ENCODE results near the gene ABCB11.

The ABCB11 gene

GRCh38 chr2:169029341-169029740 is 1.8 kb downstream of the ABCB11 start:
- TF ChIP-seq CTCF (IDR thresholded peaks at IDR 0.05; ENCODE audit: low read depth, low read length, missing control alignments) = no peak
- no peak overlapping the region for H3K4me3 ChIP-seq (replicated peaks; ENCODE audit: low read depth, low read length)
- no peak for DNase-seq (ENCODE audit: extremely low read depth, low read depth)

- TF ChIP-seq CTCF (IDR thresholded peaks at IDR 0.05; ENCODE audit: low read depth, low read length, missing control alignments) = no peak
- no peak for DNase-seq (ENCODE audit: extremely low read depth, low read depth)
- H3K4me3 ChIP-seq (replicated peaks; ENCODE audit: low read depth, low read length) = no peak overlapping the region
Observed at GRCh38 chr2:169027234-169027633, 3.9 kb downstream of the ABCB11 start.

DNA sequence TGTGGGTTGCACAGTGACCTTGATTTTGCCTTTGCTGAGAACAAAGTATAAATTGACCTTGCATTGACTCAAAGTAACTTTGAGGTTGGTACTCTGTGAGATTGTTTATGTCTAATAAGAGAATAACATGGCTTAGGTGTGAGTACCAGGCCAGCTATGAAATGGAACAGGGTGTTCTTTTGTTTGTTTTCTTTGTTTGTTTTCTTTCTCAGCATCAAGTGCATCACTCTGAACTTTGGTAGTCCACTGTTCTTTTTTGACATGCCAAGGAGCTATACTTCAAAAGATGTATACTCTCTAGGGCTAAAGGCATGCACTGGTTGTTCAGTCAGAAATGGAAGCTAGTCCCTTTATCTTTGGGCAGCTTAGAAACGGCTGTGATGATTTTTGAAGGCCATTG is 5.1 kb downstream of the ABCB11 start:
- DNase-seq (ENCODE audit: extremely low read depth, low read depth) = no peak
- H3K4me3 ChIP-seq (replicated peaks; ENCODE audit: low read depth, low read length) = no peak overlapping the region
- TF ChIP-seq CTCF (IDR thresholded peaks at IDR 0.05; ENCODE audit: low read depth, low read length, missing control alignments) = no peak

- no peak overlapping the region for H3K4me3 ChIP-seq (replicated peaks; ENCODE audit: low read depth, low read length)
- TF ChIP-seq CTCF (IDR thresholded peaks at IDR 0.05; ENCODE audit: low read depth, low read length, missing control alignments) = no peak
- DNase-seq (ENCODE audit: extremely low read depth, low read depth) = no peak
Observed at GRCh38 chr2:169023161-169023560, 8.0 kb downstream of the ABCB11 start.

DNA sequence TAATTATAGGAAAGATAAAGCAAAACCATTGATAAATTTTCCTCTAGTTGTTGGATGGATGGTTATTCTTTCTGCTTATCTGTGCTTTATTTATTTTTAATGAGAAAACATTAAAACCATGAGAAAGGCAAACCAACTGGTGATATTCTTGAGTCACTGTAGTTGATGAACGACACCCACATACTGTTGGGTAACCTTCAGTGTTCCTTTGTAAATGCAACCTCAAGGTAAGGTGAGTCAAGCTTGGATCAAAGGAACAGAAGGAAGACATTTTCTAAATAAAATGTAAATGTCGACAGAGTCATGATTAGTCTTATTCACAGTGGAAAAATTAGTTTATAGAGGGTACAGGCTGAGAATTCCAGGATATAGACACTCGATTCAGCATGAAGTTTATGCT is 12.7 kb downstream of the ABCB11 start:
- DNase-seq (ENCODE audit: extremely low read depth, low read depth) = no peak
- no peak overlapping the region for H3K4me3 ChIP-seq (replicated peaks; ENCODE audit: low read depth, low read length)
- no peak for TF ChIP-seq CTCF (IDR thresholded peaks at IDR 0.05; ENCODE audit: low read depth, low read length, missing control alignments)

DNA sequence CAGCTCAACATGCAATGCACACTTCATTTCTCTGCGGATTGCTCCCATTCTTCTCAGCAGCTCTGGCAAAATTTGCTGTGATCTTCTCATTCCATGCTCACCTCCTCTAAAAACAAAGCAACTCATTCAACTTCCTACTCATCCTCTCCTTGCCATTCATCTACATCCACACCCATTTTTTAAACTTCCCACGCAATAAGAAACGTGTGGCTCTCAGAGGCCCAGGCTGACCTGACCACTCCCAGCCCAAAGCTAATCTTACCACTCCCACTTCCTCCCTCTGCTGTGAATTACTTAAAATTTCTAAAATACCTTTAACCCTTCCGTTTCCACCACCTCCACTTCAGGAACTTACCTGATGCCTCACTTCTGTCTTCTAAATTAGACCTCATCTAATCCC is 15.2 kb downstream of the ABCB11 start:
- no peak for DNase-seq (ENCODE audit: extremely low read depth, low read depth)
- H3K4me3 ChIP-seq (replicated peaks; ENCODE audit: low read depth, low read length) = no peak overlapping the region
- no peak for TF ChIP-seq CTCF (IDR thresholded peaks at IDR 0.05; ENCODE audit: low read depth, low read length, missing control alignments)

GRCh38 chr2:169014780-169015179 is 16.3 kb downstream of the ABCB11 start:
- no peak for TF ChIP-seq CTCF (IDR thresholded peaks at IDR 0.05; ENCODE audit: low read depth, low read length, missing control alignments)
- H3K4me3 ChIP-seq (replicated peaks; ENCODE audit: low read depth, low read length) = no peak overlapping the region
- DNase-seq (ENCODE audit: extremely low read depth, low read depth) = no peak

All from HFF-Myc (cell line).